Colonic mucosa (tissue), 4 donors: ENCODE measurements around the gene FBXL7. TPM values are rescaled to one million over a fixed set of nuclear protein-coding genes. Genes with fewer than 3 reads are reported as not detected.

ENCODE experiments used
- DNase-seq: peaks from one replicate; pipeline ENCODE4 v3.0.0-alpha.2; 2020
- H3K27ac ChIP-seq: fragments of 200-600 bp; one replicate; pipeline ENCODE4 v1.8.0; 2021
- H3K27me3 ChIP-seq: fragments of 200-600 bp; one replicate; pipeline ENCODE4 v1.8.0; 2021
- H3K36me3 ChIP-seq: fragments of 200-600 bp; one replicate; pipeline ENCODE4 v1.8.0; 2021
- H3K4me1 ChIP-seq: fragments of 200-600 bp; one replicate; pipeline ENCODE4 v1.8.0; 2021; ENCODE audit warnings: mild to moderate bottlenecking
- H3K4me3 ChIP-seq: fragments of 200-600 bp; one replicate; pipeline ENCODE4 v1.8.0; 2021
- H3K9ac ChIP-seq, 2 donors: one replicate each; pipeline ENCODE4 v1.7.0; 2013; ENCODE audit warnings: control low read depth in 2 of 2, low read depth in 2 of 2, low read length in 2 of 2
- H3K9me3 ChIP-seq: fragments of 200-600 bp; one replicate; pipeline ENCODE4 v1.8.0; 2021
- intact Hi-C: fragments of 100-400 bp; cut with DNase I; formaldehyde crosslinking; loops from one replicate; pipeline ENCODE4 v1.14.1; 2022
- total RNA-seq, 2 donors: library from RNA; stranded (reverse); fragmentation: NEBNext Ultra II Directional in 1 of 2; extraction: Animal tissue kit (Norgen Biotek cat#: 25700) in 1 of 2; gene quantifications; one replicate each; pipeline ENCODE4 v1.2.1, GENCODE V29; 2021
- TF ChIP-seq, protein P1 (sequence below): fragments of 200-600 bp; IDR thresholded peaks from one replicate; pipeline ENCODE4 v1.8.0; 2022; ENCODE audit warnings: antibody characterized with exemption, mild to moderate bottlenecking
- donor health status: healthy.
- donor health status: DM: no; HTN: no; CAD: no.
- donor health status: DM: no; HTN: no; CAD: no.

Gene FBXL7
- total RNA-seq, 2 donors from 2014 or later = 1.6 to 3.0 TPM

DNA sequence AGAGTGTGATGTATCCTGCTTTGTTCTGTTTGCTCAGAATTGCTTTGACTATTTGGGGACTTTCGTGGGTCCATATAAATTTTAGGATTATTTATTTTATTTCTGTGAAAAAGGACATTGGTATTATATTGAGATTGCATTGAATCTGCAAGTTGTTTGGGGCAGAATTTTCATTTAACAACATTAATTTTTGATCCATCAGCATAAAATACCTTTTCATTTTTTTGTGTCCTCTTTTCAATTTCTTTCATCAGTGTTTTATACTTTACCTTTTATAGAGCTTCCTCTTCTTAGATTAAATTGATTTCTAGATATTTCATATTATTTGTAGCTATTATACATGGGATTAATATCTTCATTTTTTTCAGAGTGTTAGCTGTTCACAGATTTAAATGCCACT, 40.8 kb upstream of the FBXL7 start:
- Histone ChIP-seq H3K4me3 (no peak overlapping the region), H3K9me3 (no peaks in the 10 kb centered on the region), H3K27ac (no peak overlapping the region), H3K27me3 (no peaks in the 10 kb centered on the region), H3K9ac (no peak overlapping the region), H3K36me3 (no peaks in the 10 kb centered on the region), H3K4me1 (no peaks in the 10 kb centered on the region)
- intact Hi-C loops = no loop called here
- TF ChIP-seq, protein P1, sequence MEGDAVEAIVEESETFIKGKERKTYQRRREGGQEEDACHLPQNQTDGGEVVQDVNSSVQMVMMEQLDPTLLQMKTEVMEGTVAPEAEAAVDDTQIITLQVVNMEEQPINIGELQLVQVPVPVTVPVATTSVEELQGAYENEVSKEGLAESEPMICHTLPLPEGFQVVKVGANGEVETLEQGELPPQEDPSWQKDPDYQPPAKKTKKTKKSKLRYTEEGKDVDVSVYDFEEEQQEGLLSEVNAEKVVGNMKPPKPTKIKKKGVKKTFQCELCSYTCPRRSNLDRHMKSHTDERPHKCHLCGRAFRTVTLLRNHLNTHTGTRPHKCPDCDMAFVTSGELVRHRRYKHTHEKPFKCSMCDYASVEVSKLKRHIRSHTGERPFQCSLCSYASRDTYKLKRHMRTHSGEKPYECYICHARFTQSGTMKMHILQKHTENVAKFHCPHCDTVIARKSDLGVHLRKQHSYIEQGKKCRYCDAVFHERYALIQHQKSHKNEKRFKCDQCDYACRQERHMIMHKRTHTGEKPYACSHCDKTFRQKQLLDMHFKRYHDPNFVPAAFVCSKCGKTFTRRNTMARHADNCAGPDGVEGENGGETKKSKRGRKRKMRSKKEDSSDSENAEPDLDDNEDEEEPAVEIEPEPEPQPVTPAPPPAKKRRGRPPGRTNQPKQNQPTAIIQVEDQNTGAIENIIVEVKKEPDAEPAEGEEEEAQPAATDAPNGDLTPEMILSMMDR = no peak
- DNase-seq = no peak

DNA sequence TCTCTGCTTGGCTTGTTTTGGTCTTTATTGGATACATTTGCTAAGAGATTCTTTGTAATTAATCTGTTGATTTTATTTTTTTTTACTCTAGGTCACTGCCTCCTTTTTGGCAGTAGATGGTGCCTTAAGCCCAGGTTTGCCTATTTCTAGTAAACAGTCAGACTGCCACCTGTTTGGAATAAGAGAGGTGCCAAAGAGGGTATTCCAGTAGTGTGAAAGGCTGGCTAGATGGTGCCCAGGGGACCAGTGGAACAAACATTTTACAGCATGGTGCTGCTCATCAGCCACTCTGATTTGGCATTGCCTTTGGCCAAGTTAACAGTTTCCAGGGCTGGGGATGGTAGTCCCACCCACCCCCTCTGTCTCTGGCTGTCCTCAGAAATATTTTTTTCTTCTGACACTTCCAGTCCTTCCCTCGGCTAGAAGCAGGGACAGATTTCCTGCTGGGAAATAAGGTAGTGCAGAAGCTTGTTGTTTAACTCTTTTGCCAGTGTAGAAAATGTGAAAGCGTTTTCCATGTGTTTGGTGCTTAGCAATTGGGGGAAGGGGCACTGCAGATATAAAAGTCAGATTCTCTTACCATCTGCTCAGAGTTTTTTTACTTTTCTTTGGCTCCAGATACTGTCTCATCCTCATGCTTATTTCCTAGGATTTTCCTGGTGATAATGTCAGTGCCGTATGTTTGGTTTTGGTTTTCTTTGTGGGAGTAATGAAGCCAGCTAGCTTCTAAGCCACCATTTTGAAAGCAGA, 36.6 kb upstream of the FBXL7 start:
- Histone ChIP-seq H3K4me3 (no peak overlapping the region), H3K27ac (no peak overlapping the region), H3K9me3 (no peaks in the 10 kb centered on the region), H3K4me1 (no peaks in the 10 kb centered on the region), H3K36me3 (no peaks in the 10 kb centered on the region), H3K9ac (no peak overlapping the region), H3K27me3 (no peaks in the 10 kb centered on the region)
- TF ChIP-seq, protein P1 = no peak
- intact Hi-C loops = no loop called here
- no peak for DNase-seq

DNA sequence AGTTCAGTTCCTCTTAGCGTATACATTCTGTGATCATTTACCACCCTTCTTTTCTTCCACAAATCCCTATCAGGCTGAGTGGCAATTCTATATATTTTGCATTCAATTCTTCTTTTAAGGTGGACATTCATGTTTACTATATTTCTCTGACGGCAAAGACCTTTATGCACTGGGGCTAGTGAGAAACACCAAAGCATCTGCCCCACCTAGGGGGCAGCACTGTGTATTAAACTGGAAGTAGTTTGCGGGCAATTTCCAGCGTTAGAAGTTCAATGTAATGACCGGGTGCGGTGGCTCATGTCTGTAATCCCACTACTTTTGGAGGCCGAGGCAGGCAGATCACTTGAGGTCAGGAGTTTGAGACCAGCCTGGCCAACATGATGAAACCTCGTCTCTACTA, 27.9 kb upstream of the FBXL7 start:
- no peak overlapping the region for H3K4me3 ChIP-seq
- intact Hi-C loops = no loop called here

DNA sequence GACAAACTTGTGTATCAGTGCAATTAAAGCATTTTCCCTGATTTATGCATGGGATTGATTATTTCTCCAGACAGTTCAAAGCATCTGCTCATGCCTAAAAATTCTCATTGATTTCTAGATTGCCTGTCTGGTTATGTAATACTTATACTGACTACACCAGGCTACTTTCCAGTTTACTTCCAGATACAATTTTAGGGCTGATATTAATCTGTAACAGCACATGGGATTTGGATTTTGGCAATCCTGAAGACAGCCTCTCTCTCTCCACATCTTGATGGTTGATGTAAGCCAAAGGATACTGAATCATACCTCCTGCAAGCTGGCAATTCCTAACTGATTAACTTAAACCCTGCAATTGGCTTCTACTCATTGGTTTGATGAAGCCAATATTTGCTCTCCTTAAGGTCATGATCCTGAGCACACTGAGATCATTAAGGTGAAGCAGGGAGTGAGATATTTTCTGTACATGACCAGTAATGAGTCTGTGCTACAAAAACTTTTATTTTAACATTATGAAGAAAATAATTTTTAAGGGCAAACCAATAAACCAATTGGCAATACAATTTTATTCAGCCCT, 25.7 kb upstream of the FBXL7 start:
- Histone ChIP-seq H3K36me3 (no peaks in the 10 kb centered on the region), H3K9ac (no peak overlapping the region), H3K27me3 (no peaks in the 10 kb centered on the region), H3K27ac (no peak overlapping the region), H3K4me1 (no peaks in the 10 kb centered on the region), H3K9me3 (no peaks in the 10 kb centered on the region), H3K4me3 (no peak overlapping the region)
- DNase-seq = no peak
- intact Hi-C loops = no loop called here
- TF ChIP-seq, protein P1 = no peak

More for the DNA sequence above, 27.9 kb upstream of the FBXL7 start:
- Histone ChIP-seq H3K36me3 (no peaks in the 10 kb centered on the region), H3K9me3 (no peaks in the 10 kb centered on the region), H3K27ac (no peak overlapping the region), H3K27me3 (no peaks in the 10 kb centered on the region), H3K9ac (no peak overlapping the region), H3K4me1 (no peaks in the 10 kb centered on the region)
- TF ChIP-seq, protein P1 = no peak
- no peak for DNase-seq

DNA sequence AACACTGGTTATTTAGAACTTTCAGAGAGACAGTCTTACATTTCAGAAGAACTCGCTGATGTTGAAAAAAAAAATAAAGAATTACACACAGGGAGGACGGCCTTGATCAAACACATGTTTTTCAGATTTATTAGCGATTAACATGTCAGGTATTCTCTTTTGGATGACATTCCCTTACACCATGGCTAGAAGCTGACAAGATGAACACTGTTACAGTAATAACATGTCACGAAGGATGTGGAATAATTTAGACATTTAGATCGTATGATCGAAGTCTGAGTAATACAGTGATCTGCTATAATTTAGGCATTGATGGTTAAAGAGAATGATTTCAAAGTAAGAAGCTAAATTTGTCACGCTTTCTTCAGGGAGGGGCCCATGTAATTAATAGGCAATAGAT, 24.6 kb upstream of the FBXL7 start:
- no peaks in the 10 kb centered on the region for H3K36me3 ChIP-seq
- no peak for DNase-seq
- no peaks in the 10 kb centered on the region for H3K4me1 ChIP-seq
- no peak overlapping the region for H3K27ac ChIP-seq
- no peak overlapping the region for H3K9ac ChIP-seq
- intact Hi-C loops = no loop called here
- no peaks in the 10 kb centered on the region for H3K27me3 ChIP-seq
- no peaks in the 10 kb centered on the region for H3K9me3 ChIP-seq
- no peak overlapping the region for H3K4me3 ChIP-seq
- TF ChIP-seq, protein P1 = no peak
